ENCODE measurements around the gene MCRIP2. TPM values are rescaled to one million over a fixed set of nuclear protein-coding genes. Genes with fewer than 3 reads are reported as not detected.

MCRIP2 gene
- total and polyA plus RNA-seq, 9 of the 15 experiments (the other 6 are each of a cell fraction or from before 2014, with no cell fraction given) = 0.80 to 120 (median 35.2) TPM

DNA sequence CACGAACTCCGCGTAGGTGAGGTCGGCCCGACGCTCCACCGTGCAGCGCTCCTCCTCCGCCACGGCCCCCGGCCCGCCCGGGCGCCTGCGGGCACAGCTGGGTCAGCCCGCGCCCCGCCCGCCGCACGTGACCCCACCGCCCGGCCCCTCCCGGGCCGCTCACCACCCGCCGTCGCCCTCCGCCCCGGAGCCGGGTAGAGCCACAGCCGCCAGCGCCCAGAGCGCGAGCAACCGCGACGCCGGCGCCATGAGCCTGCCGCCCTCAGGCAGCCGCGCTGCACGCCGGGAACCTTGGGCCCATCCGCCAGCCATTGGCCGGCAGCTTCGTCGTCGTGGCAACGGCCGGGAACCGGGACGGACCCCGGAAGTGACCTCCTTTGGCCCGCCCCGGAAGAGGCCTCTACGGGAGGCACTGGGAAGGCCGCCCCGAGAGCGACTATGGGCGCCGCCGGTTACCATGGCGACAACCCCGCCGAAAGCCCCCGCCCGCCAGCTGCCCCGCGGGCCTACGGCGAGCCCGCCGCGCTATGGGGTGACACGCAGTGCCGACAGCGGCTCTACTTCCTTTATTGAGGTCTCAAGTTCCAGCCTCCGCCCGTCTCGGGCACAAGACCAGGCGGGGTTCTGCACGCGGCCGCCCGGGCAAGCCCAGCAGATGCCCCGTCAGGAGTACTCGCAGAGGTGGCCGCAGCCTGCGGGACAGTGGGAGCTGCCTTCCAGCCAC lies 42.6 kb downstream of the MCRIP2 start, which contains the start of gene JMJD8 (continued):
- TF ChIP-seq, protein P1, sequence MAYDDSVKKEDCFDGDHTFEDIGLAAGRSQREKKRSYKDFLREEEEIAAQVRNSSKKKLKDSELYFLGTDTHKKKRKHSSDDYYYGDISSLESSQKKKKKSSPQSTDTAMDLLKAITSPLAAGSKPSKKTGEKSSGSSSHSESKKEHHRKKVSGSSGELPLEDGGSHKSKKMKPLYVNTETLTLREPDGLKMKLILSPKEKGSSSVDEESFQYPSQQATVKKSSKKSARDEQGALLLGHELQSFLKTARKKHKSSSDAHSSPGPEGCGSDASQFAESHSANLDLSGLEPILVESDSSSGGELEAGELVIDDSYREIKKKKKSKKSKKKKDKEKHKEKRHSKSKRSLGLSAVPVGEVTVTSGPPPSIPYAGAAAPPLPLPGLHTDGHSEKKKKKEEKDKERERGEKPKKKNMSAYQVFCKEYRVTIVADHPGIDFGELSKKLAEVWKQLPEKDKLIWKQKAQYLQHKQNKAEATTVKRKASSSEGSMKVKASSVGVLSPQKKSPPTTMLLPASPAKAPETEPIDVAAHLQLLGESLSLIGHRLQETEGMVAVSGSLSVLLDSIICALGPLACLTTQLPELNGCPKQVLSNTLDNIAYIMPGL (CRISPR knock-in tag; IDR thresholded peaks at IDR 0.05) = no peak; the same call in 1 of the 2 replicates
- peak; percentile 75 for TF ChIP-seq ATF7 (IDR thresholded peaks at IDR 0.05)
- TF ChIP-seq FOXJ3 (CRISPR knock-in tag; IDR thresholded peaks at IDR 0.05) = no peak
- TF ChIP-seq, protein P2, sequence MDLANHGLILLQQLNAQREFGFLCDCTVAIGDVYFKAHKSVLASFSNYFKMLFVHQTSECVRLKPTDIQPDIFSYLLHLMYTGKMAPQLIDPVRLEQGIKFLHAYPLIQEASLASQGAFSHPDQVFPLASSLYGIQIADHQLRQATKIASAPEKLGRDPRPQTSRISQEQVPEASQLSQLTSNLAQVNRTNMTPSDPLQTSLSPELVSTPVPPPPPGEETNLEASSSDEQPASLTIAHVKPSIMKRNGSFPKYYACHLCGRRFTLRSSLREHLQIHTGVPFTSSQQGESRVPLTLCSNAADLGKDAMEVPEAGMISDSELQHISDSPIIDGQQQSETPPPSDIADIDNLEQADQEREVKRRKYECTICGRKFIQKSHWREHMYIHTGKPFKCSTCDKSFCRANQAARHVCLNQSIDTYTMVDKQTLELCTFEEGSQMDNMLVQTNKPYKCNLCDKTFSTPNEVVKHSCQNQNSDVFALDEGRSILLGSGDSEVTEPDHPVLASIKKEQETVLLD (IDR thresholded peaks at IDR 0.05) = no peak
- 0 out of 2 replicates have a peak, but pooled peaks have one; percentile 2 for TF ChIP-seq TARDBP (IDR thresholded peaks at IDR 0.05)
- TF ChIP-seq, protein P3, sequence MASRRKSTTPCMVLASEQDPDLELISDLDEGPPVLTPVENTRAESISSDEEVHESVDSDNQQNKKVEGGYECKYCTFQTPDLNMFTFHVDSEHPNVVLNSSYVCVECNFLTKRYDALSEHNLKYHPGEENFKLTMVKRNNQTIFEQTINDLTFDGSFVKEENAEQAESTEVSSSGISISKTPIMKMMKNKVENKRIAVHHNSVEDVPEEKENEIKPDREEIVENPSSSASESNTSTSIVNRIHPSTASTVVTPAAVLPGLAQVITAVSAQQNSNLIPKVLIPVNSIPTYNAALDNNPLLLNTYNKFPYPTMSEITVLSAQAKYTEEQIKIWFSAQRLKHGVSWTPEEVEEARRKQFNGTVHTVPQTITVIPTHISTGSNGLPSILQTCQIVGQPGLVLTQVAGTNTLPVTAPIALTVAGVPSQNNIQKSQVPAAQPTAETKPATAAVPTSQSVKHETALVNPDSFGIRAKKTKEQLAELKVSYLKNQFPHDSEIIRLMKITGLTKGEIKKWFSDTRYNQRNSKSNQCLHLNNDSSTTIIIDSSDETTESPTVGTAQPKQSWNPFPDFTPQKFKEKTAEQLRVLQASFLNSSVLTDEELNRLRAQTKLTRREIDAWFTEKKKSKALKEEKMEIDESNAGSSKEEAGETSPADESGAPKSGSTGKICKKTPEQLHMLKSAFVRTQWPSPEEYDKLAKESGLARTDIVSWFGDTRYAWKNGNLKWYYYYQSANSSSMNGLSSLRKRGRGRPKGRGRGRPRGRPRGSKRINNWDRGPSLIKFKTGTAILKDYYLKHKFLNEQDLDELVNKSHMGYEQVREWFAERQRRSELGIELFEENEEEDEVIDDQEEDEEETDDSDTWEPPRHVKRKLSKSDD (conservative IDR thresholded peaks at IDR 0.05; ENCODE audit: low read length) = 0 out of 2 replicates have a peak, but pooled peaks have one; percentile 40
- no peak for TF ChIP-seq STAT5B (CRISPR knock-in tag; IDR thresholded peaks at IDR 0.05)
- peak; percentile 63; the same call in 1 of the 2 replicates for TF ChIP-seq MTA3 (IDR thresholded peaks at IDR 0.05; ENCODE audit: borderline replicate concordance)
- peak; percentile 96 for TF ChIP-seq GABPB1 (CRISPR knock-in tag; IDR thresholded peaks at IDR 0.05)
- TF ChIP-seq, protein P4, sequence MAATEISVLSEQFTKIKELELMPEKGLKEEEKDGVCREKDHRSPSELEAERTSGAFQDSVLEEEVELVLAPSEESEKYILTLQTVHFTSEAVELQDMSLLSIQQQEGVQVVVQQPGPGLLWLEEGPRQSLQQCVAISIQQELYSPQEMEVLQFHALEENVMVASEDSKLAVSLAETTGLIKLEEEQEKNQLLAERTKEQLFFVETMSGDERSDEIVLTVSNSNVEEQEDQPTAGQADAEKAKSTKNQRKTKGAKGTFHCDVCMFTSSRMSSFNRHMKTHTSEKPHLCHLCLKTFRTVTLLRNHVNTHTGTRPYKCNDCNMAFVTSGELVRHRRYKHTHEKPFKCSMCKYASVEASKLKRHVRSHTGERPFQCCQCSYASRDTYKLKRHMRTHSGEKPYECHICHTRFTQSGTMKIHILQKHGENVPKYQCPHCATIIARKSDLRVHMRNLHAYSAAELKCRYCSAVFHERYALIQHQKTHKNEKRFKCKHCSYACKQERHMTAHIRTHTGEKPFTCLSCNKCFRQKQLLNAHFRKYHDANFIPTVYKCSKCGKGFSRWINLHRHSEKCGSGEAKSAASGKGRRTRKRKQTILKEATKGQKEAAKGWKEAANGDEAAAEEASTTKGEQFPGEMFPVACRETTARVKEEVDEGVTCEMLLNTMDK (IDR thresholded peaks at IDR 0.05; ENCODE audit: borderline replicate concordance, insufficient read depth, low read depth, low read length, poor library complexity, severe bottlenecking) = no peak
- no peak for TF ChIP-seq ZNF324 (CRISPR knock-in tag; IDR thresholded peaks at IDR 0.05)
- peak; percentile 25 for TF ChIP-seq SUPT5H (IDR thresholded peaks at IDR 0.05)
- TF ChIP-seq ILK (tag; IDR thresholded peaks at IDR 0.05; ENCODE audit: borderline replicate concordance, low read depth) = no peak
- peak; percentile 65 for TF ChIP-seq PHF20 (IDR thresholded peaks at IDR 0.05; ENCODE audit: partially characterized antibody)
- no peak for TF ChIP-seq NFRKB (IDR thresholded peaks at IDR 0.05; ENCODE audit: low read depth)
- no peak for TF ChIP-seq ATF1 (CRISPR knock-in tag; IDR thresholded peaks at IDR 0.05)
- peak; percentile 71 for TF ChIP-seq ATF1 (tag; IDR thresholded peaks at IDR 0.05)
- TF ChIP-seq, protein P5, sequence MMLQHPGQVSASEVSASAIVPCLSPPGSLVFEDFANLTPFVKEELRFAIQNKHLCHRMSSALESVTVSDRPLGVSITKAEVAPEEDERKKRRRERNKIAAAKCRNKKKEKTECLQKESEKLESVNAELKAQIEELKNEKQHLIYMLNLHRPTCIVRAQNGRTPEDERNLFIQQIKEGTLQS (IDR thresholded peaks at IDR 0.05) = no peak
- TF ChIP-seq, protein P5 (CRISPR knock-in tag; conservative IDR thresholded peaks at IDR 0.05) = no peak
- no peak for TF ChIP-seq SNRNP70 (optimal IDR thresholded peaks at IDR 0.05; ENCODE audit: low read depth, low read length)
